Measurements from ENCODE around the gene NCCRP1. TPM values are rescaled to one million over a fixed set of nuclear protein-coding genes. Genes with fewer than 3 reads are reported as not detected.

NCCRP1 gene
- total RNA-seq, 1 experiment from 2014 or later, result not detected

Other genes starting within 250 kb of the NCCRP1 start
- 129 and 142 TPM in 2 replicates for gene FBXO17, start 221.2 kb upstream of the NCCRP1 start, total RNA-seq (2014; rRNA removed; shearing (Covaris generic); ENCODE audit: low replicate concordance)
- gene FBXO27, start 164.4 kb upstream of the NCCRP1 start, total RNA-seq (2014; rRNA removed; shearing (Covaris generic); ENCODE audit: low replicate concordance), result 28.1 and 50.7 TPM in 2 replicates
- not detected in 2 replicates for gene ACP7, start 112.6 kb upstream of the NCCRP1 start, total RNA-seq (2014; rRNA removed; shearing (Covaris generic); ENCODE audit: low replicate concordance)
- gene PAK4, start 71.2 kb upstream of the NCCRP1 start, total RNA-seq (2014; rRNA removed; shearing (Covaris generic); ENCODE audit: low replicate concordance), result 23.1 and 28.0 TPM in 2 replicates
- gene SYCN, start 7.3 kb downstream of the NCCRP1 start, total RNA-seq (2014; rRNA removed; shearing (Covaris generic); ENCODE audit: low replicate concordance), result not detected in 2 replicates
- not detected in 2 replicates for gene IFNL3, start 48.0 kb downstream of the NCCRP1 start, total RNA-seq (2014; rRNA removed; shearing (Covaris generic); ENCODE audit: low replicate concordance)
- not detected in 2 replicates for gene IFNL4, start 51.9 kb downstream of the NCCRP1 start, total RNA-seq (2014; rRNA removed; shearing (Covaris generic); ENCODE audit: low replicate concordance)
- gene IFNL2, start 71.4 kb downstream of the NCCRP1 start, total RNA-seq (2014; rRNA removed; shearing (Covaris generic); ENCODE audit: low replicate concordance), result not detected in 2 replicates
- not detected in 2 replicates for gene IFNL1, start 99.4 kb downstream of the NCCRP1 start, total RNA-seq (2014; rRNA removed; shearing (Covaris generic); ENCODE audit: low replicate concordance)
- gene LRFN1, start 123.9 kb downstream of the NCCRP1 start, total RNA-seq (2014; rRNA removed; shearing (Covaris generic); ENCODE audit: low replicate concordance), result 0.52 and 2.0 TPM in 2 replicates
- not detected in 2 replicates for gene GMFG, start 139.1 kb downstream of the NCCRP1 start, total RNA-seq (2014; rRNA removed; shearing (Covaris generic); ENCODE audit: low replicate concordance)
- 39.6 and 63.2 TPM in 2 replicates for gene SAMD4B, start 145.5 kb downstream of the NCCRP1 start, total RNA-seq (2014; rRNA removed; shearing (Covaris generic); ENCODE audit: low replicate concordance)
- gene PAF1, start 194.1 kb downstream of the NCCRP1 start, total RNA-seq (2014; rRNA removed; shearing (Covaris generic); ENCODE audit: low replicate concordance), result 77.5 and 79.9 TPM in 2 replicates
- gene MED29, start 194.4 kb downstream of the NCCRP1 start, total RNA-seq (2014; rRNA removed; shearing (Covaris generic); ENCODE audit: low replicate concordance), result 76.2 and 86.5 TPM in 2 replicates
- 1.4 TPM in 1 of 2 replicates, not detected in the other for gene ZFP36, start 209.9 kb downstream of the NCCRP1 start, total RNA-seq (2014; rRNA removed; shearing (Covaris generic); ENCODE audit: low replicate concordance)
- 5.1 and 34.1 TPM in 2 replicates for gene PLEKHG2, start 215.7 kb downstream of the NCCRP1 start, total RNA-seq (2014; rRNA removed; shearing (Covaris generic); ENCODE audit: low replicate concordance)
- gene RPS16, start 239.0 kb downstream of the NCCRP1 start, total RNA-seq (2014; rRNA removed; shearing (Covaris generic); ENCODE audit: low replicate concordance), result 76.6 and 151 TPM in 2 replicates
- 95.5 and 108 TPM in 2 replicates for gene SUPT5H, start 248.6 kb downstream of the NCCRP1 start, total RNA-seq (2014; rRNA removed; shearing (Covaris generic); ENCODE audit: low replicate concordance)